Fibroblast of lung (primary cell): Measurements from ENCODE around the gene POLR2A.

Source experiments
- CTCF ChIP-seq, 2 donors: IDR thresholded peaks in 1 of 2; conservative IDR thresholded peaks in 1 of 2; 1 replicate in 1 of 2; 2 replicates in 1 of 2; pipeline ENCODE4 v1.5.1; 2011 to 2012; ENCODE audit warnings: low read length in 2 of 2, control low read depth in 1 of 2, inconsistent platforms in 1 of 2, low read depth in 1 of 2, mild to moderate bottlenecking in 1 of 2
- EZH2 ChIP-seq: IDR thresholded peaks from 2 replicates; pipeline ENCODE4 v1.5.1; 2012; ENCODE audit warnings: low read length, control low read depth, mild to moderate bottlenecking; ENCODE audit errors: missing control alignments

DNA sequence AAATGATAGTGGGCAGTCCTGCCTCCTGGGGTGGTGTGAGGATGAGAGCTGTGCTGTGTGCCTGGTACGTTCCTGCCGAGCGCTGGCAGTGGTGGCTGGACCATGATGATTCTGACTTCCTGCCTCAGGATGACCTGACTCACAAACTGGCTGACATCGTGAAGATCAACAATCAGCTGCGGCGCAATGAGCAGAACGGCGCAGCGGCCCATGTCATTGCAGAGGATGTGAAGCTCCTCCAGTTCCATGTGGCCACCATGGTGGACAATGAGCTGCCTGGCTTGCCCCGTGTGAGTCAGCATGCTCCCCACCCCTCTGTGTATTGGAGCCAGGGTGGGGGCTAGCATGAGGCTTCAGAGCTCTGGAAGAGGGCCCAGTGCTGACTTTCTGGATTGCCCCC is 13.1 kb downstream of the POLR2A start:
- TF ChIP-seq CTCF (conservative IDR thresholded peaks at IDR 0.05 in 1 of 2, IDR thresholded peaks at IDR 0.05 in 1 of 2; ENCODE audit: low read depth in 1 of 2, low read length in 2 of 2) (no peak), EZH2 (no peak)
